ENCODE data around the gene DTL. TPM values are rescaled to one million over a fixed set of nuclear protein-coding genes. Genes with fewer than 3 reads are reported as not detected.

The DTL gene
- total RNA-seq, 4 donors from 2014 or later = 0.73 to 16.0 TPM; not detected in 2

- Histone ChIP-seq H3K27ac (no peak overlapping the region), H3K27me3 (no peaks in the 10 kb centered on the region), H3K9me3 (no peaks in the 10 kb centered on the region), H3K4me1 (no peaks in the 10 kb centered on the region), H3K4me3 (no peak overlapping the region), H3K36me3 (no peaks in the 10 kb centered on the region)
- no peak for DNase-seq
- intact Hi-C loops (cut with DNase I; ENCODE audit: low total_unique reads) = no loop called here
- TF ChIP-seq CTCF (IDR thresholded peaks at IDR 0.05) (no peak), POLR2A (IDR thresholded peaks at IDR 0.05) (no peak)
These were observed 82.8 kb downstream of the DTL start for GRCh38 chr1:212118167-212118871.

GRCh38 chr1:212118872-212119260 is 83.3 kb downstream of the DTL start:
- Histone ChIP-seq H3K36me3 (no peaks in the 10 kb centered on the region), H3K27ac (no peak overlapping the region), H3K9me3 (no peaks in the 10 kb centered on the region), H3K4me3 (no peak overlapping the region), H3K27me3 (no peaks in the 10 kb centered on the region), H3K4me1 (no peaks in the 10 kb centered on the region)
- no peak for DNase-seq
- TF ChIP-seq POLR2A (IDR thresholded peaks at IDR 0.05) (no peak), CTCF (IDR thresholded peaks at IDR 0.05) (no peak)
- intact Hi-C loops (cut with DNase I; ENCODE audit: low total_unique reads) = no loop called here

GRCh38 chr1:212119397-212119837 is 83.9 kb downstream of the DTL start:
- Histone ChIP-seq H3K27ac (no peak overlapping the region), H3K4me1 (no peaks in the 10 kb centered on the region), H3K9me3 (no peaks in the 10 kb centered on the region), H3K27me3 (no peaks in the 10 kb centered on the region), H3K4me3 (no peak overlapping the region), H3K36me3 (no peaks in the 10 kb centered on the region)
- intact Hi-C loops (cut with DNase I; ENCODE audit: low total_unique reads) = no loop called here
- no peak for DNase-seq
- TF ChIP-seq CTCF (IDR thresholded peaks at IDR 0.05) (no peak), POLR2A (IDR thresholded peaks at IDR 0.05) (no peak)

GRCh38 chr1:212119863-212120262 is 84.3 kb downstream of the DTL start:
- no peak for DNase-seq
- no peaks in the 10 kb centered on the region for H3K9me3 ChIP-seq
- H3K27ac ChIP-seq = no peak overlapping the region
- no peaks in the 10 kb centered on the region for H3K4me1 ChIP-seq
- H3K4me3 ChIP-seq = no peak overlapping the region
- no peaks in the 10 kb centered on the region for H3K36me3 ChIP-seq
- H3K27me3 ChIP-seq = no peaks in the 10 kb centered on the region
- no peak for TF ChIP-seq CTCF (IDR thresholded peaks at IDR 0.05)
- intact Hi-C loops (cut with DNase I; ENCODE audit: low total_unique reads) = no loop called here

- Histone ChIP-seq H3K9me3 (no peaks in the 10 kb centered on the region), H3K27me3 (no peaks in the 10 kb centered on the region), H3K27ac (no peak overlapping the region), H3K4me1 (no peaks in the 10 kb centered on the region), H3K4me3 (no peak overlapping the region), H3K36me3 (no peaks in the 10 kb centered on the region)
- intact Hi-C loops (cut with DNase I; ENCODE audit: low total_unique reads) = no loop called here
- DNase-seq = no peak
- no peak for TF ChIP-seq POLR2A (IDR thresholded peaks at IDR 0.05)
- TF ChIP-seq CTCF (IDR thresholded peaks at IDR 0.05) = no peak
These were observed 86.2 kb downstream of the DTL start for GRCh38 chr1:212121779-212122178.
